Esophagus (tissue), 2 donors: ENCODE measurements around the gene CTNNA2. TPM values are rescaled to one million over a fixed set of nuclear protein-coding genes. Genes with fewer than 3 reads are reported as not detected.
"Not testable (repeated sequence)": the region's sequence is repeated elsewhere in the genome, so short reads cannot be mapped to it uniquely, and the experiment has no call there.

Experiments
- H3K27ac ChIP-seq, 2 donors: one replicate each; pipeline ENCODE4 v1.5.1; 2013; ENCODE audit warnings: low read depth in 2 of 2, mild to moderate bottlenecking in 2 of 2, inconsistent platforms in 1 of 2, low read length in 1 of 2, moderate library complexity in 1 of 2
- H3K27me3 ChIP-seq, 2 donors: one replicate each; pipeline ENCODE4 v1.6.1; 2013; ENCODE audit warnings: low read length in 2 of 2, control low read depth in 1 of 2, mild to moderate bottlenecking in 1 of 2; ENCODE audit not compliant: insufficient read depth in 2 of 2, control insufficient read depth in 1 of 2
- H3K36me3 ChIP-seq, 2 donors: one replicate each; pipeline ENCODE4 v1.6.1; 2013; ENCODE audit warnings: low read length in 1 of 2; ENCODE audit not compliant: control insufficient read depth in 2 of 2, insufficient read depth in 2 of 2
- H3K4me1 ChIP-seq, 2 donors: one replicate each; pipeline ENCODE4 v1.6.1; 2013; ENCODE audit warnings: low read length in 1 of 2; ENCODE audit not compliant: control insufficient read depth in 2 of 2, insufficient read depth in 2 of 2
- H3K4me3 ChIP-seq, 2 donors: one replicate each; pipeline ENCODE4 v1.5.1; 2013; ENCODE audit warnings: low read length in 2 of 2, mild to moderate bottlenecking in 2 of 2, low read depth in 1 of 2, moderate library complexity in 1 of 2
- H3K9me3 ChIP-seq, 2 donors: one replicate each; pipeline ENCODE4 v1.6.1; 2013; ENCODE audit warnings: mild to moderate bottlenecking in 2 of 2, low read depth in 1 of 2, low read length in 1 of 2, moderate library complexity in 1 of 2; ENCODE audit not compliant: control insufficient read depth in 2 of 2, insufficient read depth in 1 of 2
- WGBS, 2 donors: extraction: QIAGEN DNeasy Blood & Tissue Kit; methylation state at CpG; one replicate each; pipeline ENCODE4 v1.1.7; 2013; 5-methylcytosine and 5-hydroxymethylcytosine counted together
- polyA plus RNA-seq, 2 donors: library from polyadenylated mRNA; stranded (reverse); fragments of 200-250 nt; gene quantifications; one replicate each; pipeline ENCODE4 v1.2.3, GENCODE V29; 2013
- donor health status: healthy with polysubstance abuse.
- donor health status: Bipolar disorder and iron deficiency.

The CTNNA2 gene
- polyA plus RNA-seq, 2 donors = 0.02 TPM; not detected in 1

DNA sequence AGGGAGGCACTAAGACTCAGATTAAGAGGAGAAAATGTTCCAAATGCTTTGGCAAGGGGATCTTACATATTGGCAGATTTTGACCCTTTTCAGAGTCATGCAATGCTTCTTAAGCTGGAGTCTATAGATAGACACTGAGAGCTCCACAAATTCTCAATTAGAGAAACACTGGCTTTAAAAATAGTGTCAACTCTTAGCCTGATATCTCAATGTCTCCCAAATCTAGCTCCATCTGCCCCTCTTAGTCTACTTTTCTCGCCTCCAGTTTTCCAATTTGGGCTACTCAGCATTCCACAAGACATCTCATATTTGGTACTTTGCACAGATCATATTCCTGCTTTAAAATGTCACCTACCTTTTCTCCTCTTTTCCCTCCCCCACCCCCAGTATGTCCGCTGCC lies 559.1 kb downstream of the CTNNA2 start:
- 72 to 75% methylated on average over 2 of the region's 2 CpGs for WGBS, 2 donors
- no peaks in the 10 kb centered on the region for H3K36me3 ChIP-seq
- no peaks in the 10 kb centered on the region for H3K27me3 ChIP-seq

DNA sequence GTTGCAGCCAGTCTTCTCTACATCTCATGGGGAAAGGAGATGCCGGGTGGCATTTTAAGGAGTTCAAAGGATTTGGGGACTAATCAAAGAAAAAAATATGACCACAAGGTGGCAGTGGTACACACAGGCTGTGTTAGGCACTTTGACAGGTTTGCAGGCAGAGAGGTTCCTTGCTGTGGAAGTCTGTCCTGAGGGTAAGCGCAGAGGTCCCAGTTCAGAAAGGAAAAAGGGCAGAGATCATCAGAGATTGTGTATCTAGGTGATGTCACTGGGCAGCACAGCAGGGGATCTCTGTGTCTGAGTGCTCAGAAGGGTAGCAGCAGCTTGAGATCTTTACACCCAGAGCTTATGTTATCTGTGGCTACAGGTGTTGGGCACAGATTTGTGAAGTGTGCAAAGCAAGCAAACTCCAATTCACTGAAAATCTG lies 560.3 kb downstream of the CTNNA2 start:
- Histone ChIP-seq H3K9me3 (no peaks in the 10 kb centered on the region), H3K27me3 (no peaks in the 10 kb centered on the region), H3K36me3 (no peaks in the 10 kb centered on the region), H3K27ac (no peak overlapping the region), H3K4me3 (no peak overlapping the region), H3K4me1 (no peaks in the 10 kb centered on the region)
- whole genome bisulfite sequencing, 2 donors = 16 to 17% methylated on average over 2 of the region's 2 CpGs

More for the DNA sequence above, 559.1 kb downstream of the CTNNA2 start:
- Histone ChIP-seq H3K4me1 (no peaks in the 10 kb centered on the region), H3K27ac (no peak overlapping the region), H3K4me3 (no peak overlapping the region), H3K9me3 (no peaks in the 10 kb centered on the region)

DNA sequence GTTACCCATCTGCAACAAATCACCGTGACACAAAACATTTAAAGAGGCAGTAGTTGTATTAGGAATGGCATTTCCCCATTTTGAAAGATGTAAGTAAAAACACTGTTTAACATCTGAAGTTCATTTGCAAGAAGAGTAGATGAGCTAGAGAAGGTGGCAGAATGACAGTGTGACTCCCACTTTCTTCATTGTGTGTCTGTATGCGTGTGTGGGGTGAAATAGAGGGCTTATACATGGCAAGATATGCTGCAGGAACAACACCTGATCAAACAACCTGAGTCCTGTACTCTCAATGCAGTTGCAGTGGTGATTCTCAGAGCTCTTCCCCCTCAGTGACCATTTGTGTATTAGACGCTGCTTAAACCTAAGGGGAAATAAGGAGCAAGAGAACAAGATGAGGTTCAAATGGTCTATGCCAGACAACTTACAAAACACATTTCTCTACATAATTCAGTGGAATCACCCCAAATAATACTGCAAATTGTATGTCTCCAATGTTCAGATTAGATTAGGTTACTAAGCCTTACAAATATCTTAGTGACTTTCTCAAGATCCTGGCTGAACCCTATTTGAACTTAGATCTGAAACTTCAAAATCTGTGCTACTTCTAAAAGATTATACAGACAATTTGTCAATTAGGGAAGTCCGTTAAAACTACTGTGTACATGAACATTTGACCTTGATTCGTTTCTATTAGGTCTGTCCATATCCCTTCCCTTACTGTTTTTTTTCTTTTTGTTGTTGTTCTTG lies 561.6 kb downstream of the CTNNA2 start:
- H3K27me3 ChIP-seq = no peaks in the 10 kb centered on the region
- 58 to 62% methylated on average over 5 of the region's 5 CpGs for WGBS, 2 donors
- no peaks in the 10 kb centered on the region for H3K4me1 ChIP-seq
- H3K9me3 ChIP-seq = no peaks in the 10 kb centered on the region
- no peak overlapping the region for H3K4me3 ChIP-seq
- H3K36me3 ChIP-seq = no peaks in the 10 kb centered on the region
- no peak overlapping the region for H3K27ac ChIP-seq

DNA sequence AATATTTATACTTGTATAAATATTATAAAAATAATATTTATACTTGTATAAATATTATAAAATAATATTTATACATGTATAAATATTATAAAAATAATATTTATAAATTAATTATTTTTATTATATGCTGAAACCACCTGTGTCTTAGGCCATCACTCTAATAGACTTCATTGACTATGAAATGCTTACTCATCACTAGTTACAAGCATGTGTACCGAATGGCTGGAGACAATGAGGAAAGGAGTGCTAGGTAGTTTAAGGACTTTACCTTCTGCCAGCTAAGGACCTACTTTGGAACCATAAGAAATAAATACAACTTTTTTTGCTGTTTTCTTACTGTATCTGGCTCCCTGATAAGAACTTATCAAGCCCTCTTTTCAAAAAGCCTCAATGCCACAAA lies 562.9 kb downstream of the CTNNA2 start:
- Histone ChIP-seq H3K4me3 (no peak overlapping the region), H3K9me3 (no peaks in the 10 kb centered on the region), H3K36me3 (no peaks in the 10 kb centered on the region), H3K27ac (no peak overlapping the region), H3K4me1 (no peaks in the 10 kb centered on the region), H3K27me3 (no peaks in the 10 kb centered on the region)
- WGBS, 2 donors = 69 to 78% methylated on average over 1 of the region's 1 CpG

DNA sequence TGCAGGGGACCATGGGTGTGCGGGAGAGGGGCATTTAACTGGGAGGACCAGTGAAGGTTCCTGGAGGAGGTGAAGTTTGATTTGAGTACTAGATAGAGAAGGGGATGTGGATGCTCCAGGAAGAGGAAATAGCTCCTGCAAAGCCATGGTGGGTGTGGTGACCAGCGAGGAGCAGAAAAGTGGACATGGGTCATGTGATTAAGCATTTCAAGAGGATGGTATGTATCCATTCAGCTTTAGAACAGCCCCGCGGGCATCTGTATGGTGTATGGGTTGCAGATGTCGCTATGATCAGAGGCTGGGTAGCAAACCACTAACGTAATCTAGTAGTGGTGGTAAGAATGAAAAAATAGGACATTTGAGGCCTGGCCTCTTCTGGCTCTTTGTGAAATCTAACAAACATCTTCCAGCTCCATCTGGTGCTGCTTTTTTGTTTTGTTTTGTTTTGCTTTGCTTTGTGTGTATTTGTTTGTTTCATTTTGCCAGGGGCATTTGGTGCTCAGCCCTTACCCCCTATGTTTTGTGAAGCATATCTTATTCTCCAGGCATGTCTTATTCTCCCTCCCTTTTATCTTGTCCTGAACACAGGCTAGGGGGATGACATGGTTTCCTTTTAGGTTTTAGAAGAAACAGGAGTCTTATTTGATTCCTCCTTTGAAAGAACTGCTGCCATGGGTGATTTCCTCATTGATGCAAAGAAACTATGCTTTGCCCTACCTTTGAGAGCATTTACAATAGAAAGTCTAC lies 565.6 kb downstream of the CTNNA2 start:
- Histone ChIP-seq H3K9me3 (no peaks in the 10 kb centered on the region), H3K4me1 (no peaks in the 10 kb centered on the region), H3K36me3 (no peaks in the 10 kb centered on the region), H3K27ac (no peak overlapping the region), H3K27me3 (no peaks in the 10 kb centered on the region), H3K4me3 (no peak overlapping the region)
- WGBS, 2 donors = 86 to 92% methylated on average over 6 of the region's 6 CpGs

DNA sequence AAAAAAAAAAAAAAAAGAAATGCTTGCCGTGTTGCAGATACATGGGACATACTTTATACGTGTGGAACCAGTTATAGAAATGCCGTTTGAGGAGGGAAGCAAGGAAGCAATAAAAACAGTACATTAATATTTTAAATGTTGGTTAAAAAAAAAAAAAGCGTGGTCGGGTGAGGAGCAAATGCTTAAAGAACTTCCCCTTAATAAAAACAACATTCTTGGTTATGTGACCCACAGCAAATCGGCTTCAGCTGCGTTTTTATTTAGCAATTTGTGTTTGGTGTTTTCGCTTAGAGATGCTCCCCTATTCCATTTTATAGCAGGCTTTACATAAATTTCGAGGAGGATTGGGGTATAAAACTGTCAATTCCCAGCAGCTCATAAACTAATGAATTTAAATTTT lies 568.1 kb downstream of the CTNNA2 start:
- WGBS, 2 donors = 69 to 73% methylated on average over 9 of the region's 9 CpGs
- Histone ChIP-seq H3K36me3 (no peaks in the 10 kb centered on the region), H3K4me3 (no peak overlapping the region), H3K4me1 (no peaks in the 10 kb centered on the region), H3K27ac (no peak overlapping the region), H3K9me3 (no peaks in the 10 kb centered on the region), H3K27me3 (no peaks in the 10 kb centered on the region)

DNA sequence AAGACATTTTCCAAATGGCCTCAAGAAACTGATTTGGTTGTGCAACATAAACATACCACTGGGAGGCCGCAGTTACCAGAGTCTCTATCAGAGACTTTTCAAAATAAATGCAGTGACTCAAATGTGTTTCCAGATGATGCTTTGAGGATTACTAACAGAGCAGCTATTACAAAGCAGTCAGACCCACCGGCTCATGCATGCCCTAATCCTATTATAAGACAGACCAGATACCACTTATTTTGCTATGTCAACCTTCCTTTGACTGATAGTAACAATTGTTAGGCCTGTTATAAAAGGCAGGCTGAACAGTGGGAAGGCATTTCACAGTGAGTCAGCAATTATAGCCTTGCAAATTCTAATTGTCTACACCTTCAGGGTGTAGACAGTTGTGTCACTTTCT lies 574.0 kb downstream of the CTNNA2 start:
- H3K9me3 ChIP-seq = no peaks in the 10 kb centered on the region
- no peaks in the 10 kb centered on the region for H3K4me1 ChIP-seq
- no peaks in the 10 kb centered on the region for H3K27me3 ChIP-seq
- no peak overlapping the region for H3K27ac ChIP-seq
- H3K36me3 ChIP-seq = no peaks in the 10 kb centered on the region
- H3K4me3 ChIP-seq = no peak overlapping the region
- WGBS, 2 donors = 45 to 55% methylated on average over 2 of the region's 2 CpGs

DNA sequence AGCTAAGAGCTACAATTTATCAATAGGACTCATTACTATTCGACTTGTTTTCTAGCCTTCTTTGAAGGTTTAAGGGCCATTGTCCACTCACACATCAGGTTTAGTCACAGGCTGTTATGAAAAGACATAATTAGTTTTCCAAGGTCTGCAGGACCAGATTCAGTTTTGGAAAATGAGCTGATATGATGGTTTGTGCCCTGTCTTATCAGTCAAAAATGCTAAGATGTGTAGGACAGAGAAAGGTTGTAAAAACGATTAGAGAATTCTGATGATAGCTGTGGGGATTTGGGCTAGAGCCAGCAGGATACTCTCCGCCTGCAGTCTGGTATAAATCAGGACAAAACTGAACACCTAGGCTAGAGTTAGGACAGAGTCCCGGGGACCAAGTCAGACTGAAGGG lies 578.4 kb downstream of the CTNNA2 start:
- H3K36me3 ChIP-seq = no peaks in the 10 kb centered on the region
- no peak overlapping the region for H3K27ac ChIP-seq
- WGBS, 2 donors = 65 to 72% methylated on average over 4 of the region's 4 CpGs
- no peaks in the 10 kb centered on the region for H3K27me3 ChIP-seq
- no peak overlapping the region for H3K4me3 ChIP-seq
- no peaks in the 10 kb centered on the region for H3K9me3 ChIP-seq
- no peaks in the 10 kb centered on the region for H3K4me1 ChIP-seq

DNA sequence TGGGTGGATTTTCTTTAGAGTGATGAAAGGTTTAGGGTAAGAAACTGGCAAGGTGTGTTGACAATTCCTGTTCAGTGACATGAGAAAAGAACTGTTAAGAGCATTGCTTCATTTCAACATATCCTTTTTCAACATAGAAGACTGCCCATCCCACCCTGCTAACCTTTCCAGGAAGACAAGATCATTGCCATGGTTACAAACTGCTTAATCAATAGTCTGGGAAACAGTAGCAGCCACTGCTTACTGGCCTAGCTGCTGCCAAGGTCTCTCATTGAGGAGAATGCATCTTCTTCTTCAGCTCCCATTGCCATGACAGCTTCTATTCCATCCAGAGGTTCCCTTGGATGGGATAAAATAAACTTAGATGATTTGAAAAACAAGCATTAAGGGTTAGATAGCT lies 579.6 kb downstream of the CTNNA2 start:
- Histone ChIP-seq H3K4me1 (no peaks in the 10 kb centered on the region), H3K9me3 (no peaks in the 10 kb centered on the region), H3K4me3 (no peak overlapping the region), H3K36me3 (no peaks in the 10 kb centered on the region), H3K27me3 (no peaks in the 10 kb centered on the region), H3K27ac (no peak overlapping the region)

DNA sequence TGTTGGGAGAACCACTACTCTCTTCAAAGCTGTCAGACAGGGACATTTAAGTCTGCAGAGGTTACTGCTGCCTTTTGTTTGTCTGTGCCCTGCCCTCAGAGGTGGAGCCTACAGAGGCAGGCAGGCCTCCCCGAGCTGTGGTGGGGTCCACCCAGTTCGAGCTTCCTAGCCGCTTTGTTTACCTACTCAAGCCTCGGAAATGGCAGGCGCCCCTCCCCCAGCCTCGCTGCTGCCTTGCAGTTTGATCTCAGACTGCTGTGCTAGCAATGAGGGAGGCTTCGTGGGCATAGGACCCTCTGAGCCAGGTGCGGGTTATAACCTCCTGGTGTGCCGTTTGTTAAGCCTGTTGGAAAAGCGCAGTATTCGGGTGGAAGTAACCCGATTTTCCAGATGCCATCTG lies 585.7 kb downstream of the CTNNA2 start:
- not testable (repeated sequence) for H3K9me3 ChIP-seq, H3K4me1 ChIP-seq, H3K36me3 ChIP-seq, H3K27ac ChIP-seq, H3K4me3 ChIP-seq, H3K27me3 ChIP-seq
- 77 to 81% methylated on average over 12 of the region's 12 CpGs for WGBS, 2 donors
